K562 (cell line): ENCODE measurements around the gene BMF. TPM values are rescaled to one million over a fixed set of nuclear protein-coding genes. Genes with fewer than 3 reads are reported as not detected.

Experiments
- ATAC-seq: fragments of 200-7000 bp; cut with Tn5 transposase; 3 replicates; pipeline ENCODE4 v1.9.1; 2020; ENCODE audit warnings: moderate library complexity
- BruUV-seq: library from RNA; stranded (reverse); fragments of 400-500 nt; replicated peaks from 2 replicates; lab custom pipeline; 2021; lab: Mats Ljungman, UMichigan
- CTCF ChIA-PET: fragments of 300-600 bp; formaldehyde crosslinking; extraction: SDS; loops from one replicate; lab custom pipeline; 2021; ENCODE audit warnings: low intra/inter-chr PET ratio; lab: Yijun Ruan, JAX
- POLR2A ChIA-PET: fragments of 300-600, 350-650 bp; sonication (Branson Sonifier 250); formaldehyde crosslinking; extraction: SDS; loops from one replicate; lab custom pipeline; 2021; ENCODE audit warnings: antibody characterized with exemption, inconsistent platforms; lab: Yijun Ruan, JAX
- DNase-seq, 4 experiments: peaks; one replicate each; pipeline versions ENCODE4 v3.0.0 to v3.0.0-alpha.2; 2011 to 2018; ENCODE audit warnings: low spot score in 3 of 4, mixed read lengths in 3 of 4; ENCODE audit errors: extremely low read depth in 1 of 4
- FAIRE-seq: peaks from 2 replicates; lab custom pipeline; 2011; peaks lifted over from hg19 to GRCh38; lab: Jason Lieb, UNC
- H2AFZ ChIP-seq: 2 replicates; pipeline ENCODE4 v1.6.0; 2011; ENCODE audit warnings: low read depth, low read length, control low read depth, inconsistent platforms
- H3K27ac ChIP-seq: fragments of 200-600 bp; 3 replicates; pipeline ENCODE4 v1.8.0; 2011; ENCODE audit warnings: low read depth, mild to moderate bottlenecking, control low read depth, inconsistent platforms, low read length, moderate library complexity, mixed read lengths; ENCODE audit errors: extremely low read depth
- H3K27me3 ChIP-seq, 2 experiments: fragments of 300-600 bp in 1 of 2; 2 replicates in 1 of 2; 3 replicates in 1 of 2; pipeline versions ENCODE4 v1.6.0 to v1.8.0; 2011; ENCODE audit warnings: inconsistent platforms in 2 of 2, low read length in 2 of 2, mild to moderate bottlenecking in 1 of 2, mixed read lengths in 1 of 2, moderate library complexity in 1 of 2; ENCODE audit not compliant: control insufficient read depth in 2 of 2, insufficient read depth in 2 of 2
- H3K36me3 ChIP-seq: fragments of 300-600 bp; 3 replicates; pipeline ENCODE4 v1.8.0; 2011; ENCODE audit warnings: mild to moderate bottlenecking, low read length, inconsistent platforms; ENCODE audit not compliant: control insufficient read depth, insufficient read depth
- H3K4me1 ChIP-seq, 2 experiments: fragments of 200-600 bp in 1 of 2; replicated peaks in 1 of 2; 2 replicates in 1 of 2; 3 replicates in 1 of 2; pipeline versions ENCODE4 v1.5.1 to v1.8.0; 2011; ENCODE audit warnings: inconsistent platforms in 2 of 2, low read length in 2 of 2, mild to moderate bottlenecking in 1 of 2, mixed read lengths in 1 of 2, moderate library complexity in 1 of 2; ENCODE audit not compliant: control insufficient read depth in 2 of 2, insufficient read depth in 2 of 2
- H3K4me2 ChIP-seq: 2 replicates; pipeline ENCODE4 v1.6.1; 2011; ENCODE audit warnings: low read length, control low read depth, inconsistent platforms, mixed read lengths; ENCODE audit not compliant: insufficient read depth
- H3K4me3 ChIP-seq: fragments of 200-600 bp; sonication (generic), shearing (Covaris generic); 2 replicates; pipeline ENCODE4 v1.5.1; 2016; ENCODE audit warnings: control low read depth, inconsistent platforms
- H3K79me2 ChIP-seq: fragments of 200-600 bp; 3 replicates; pipeline ENCODE4 v1.8.0; 2011; ENCODE audit warnings: low read length, inconsistent platforms; ENCODE audit not compliant: control insufficient read depth, insufficient read depth
- H3K9ac ChIP-seq, 2 experiments: 2 replicates each; pipeline versions ENCODE4 v1.6.0 to v1.6.1; 2011; ENCODE audit warnings: low read depth in 2 of 2, low read length in 2 of 2, control low read depth in 1 of 2, inconsistent platforms in 1 of 2, mild to moderate bottlenecking in 1 of 2, mixed read lengths in 1 of 2; ENCODE audit not compliant: insufficient read depth in 1 of 2
- H3K9me1 ChIP-seq: one replicate; pipeline ENCODE4 v1.6.0; 2011; ENCODE audit warnings: inconsistent platforms, mild to moderate bottlenecking, low read length, moderate library complexity; ENCODE audit not compliant: control insufficient read depth, insufficient read depth
- H3K9me3 ChIP-seq: replicated peaks from 2 replicates; pipeline ENCODE4 v1.5.1; 2011; ENCODE audit warnings: low read depth, low read length, inconsistent platforms; ENCODE audit not compliant: control insufficient read depth, insufficient read depth
- H4K20me1 ChIP-seq: replicated peaks from 2 replicates; pipeline ENCODE4 v1.6.1; 2011; ENCODE audit warnings: low read length, inconsistent platforms, mixed read lengths; ENCODE audit not compliant: control insufficient read depth, insufficient read depth
- HDAC3 ChIP-seq: fragments of 450-650 bp; IDR thresholded peaks from 2 replicates; pipeline ENCODE4 v1.6.1; 2018; ENCODE audit warnings: borderline replicate concordance, mild to moderate bottlenecking, moderate library complexity; ENCODE audit not compliant: partially characterized antibody
- NFATC3 ChIP-seq: fragments of 450-650 bp; IDR thresholded peaks from 2 replicates; pipeline ENCODE4 v1.6.1; 2017; ENCODE audit warnings: mild to moderate bottlenecking
- U2AF2 ChIP-seq: fragments of 200-400 bp; formaldehyde crosslinking; optimal IDR thresholded peaks from 2 replicates; pipeline ENCODE3; 2017; ENCODE audit warnings: low read depth, mild to moderate bottlenecking, low read length
- ZNF212 ChIP-seq: fragments of 450-650 bp; formaldehyde crosslinking; IDR thresholded peaks from 2 replicates; pipeline ENCODE4 v1.4.0; 2020; ENCODE audit warnings: mild to moderate bottlenecking
- ZNF282 ChIP-seq: sonication (generic); formaldehyde crosslinking; IDR thresholded peaks from 2 replicates; pipeline ENCODE4 v1.8.1; 2023; ENCODE audit warnings: missing genetic modification reagents
- WGBS: fragments of 100-300 bp; shearing (Covaris generic); methylation state at CpG from one replicate; pipeline ENCODE4 v1.1.6; 2016; ENCODE audit warnings: low coverage, mixed read lengths; ENCODE audit not compliant: insufficient coverage; ENCODE audit errors: missing lambda C conversion rate; 5-methylcytosine and 5-hydroxymethylcytosine counted together
- in situ Hi-C: fragments of 300-500 bp; cut with MboI; formaldehyde crosslinking; loops from 4 replicates; pipeline ENCODE4 v1.15.0; 2018; ENCODE audit warnings: inconsistent platforms, mixed read lengths
- intact Hi-C: fragments of 100-400 bp; cut with micrococcal nuclease; formaldehyde crosslinking; loops from 2 replicates; pipeline ENCODE4 v1.14.2; 2022
- polyA plus RNA-seq, 8 experiments: library from polyadenylated mRNA; depleted of rRNA in 4 of 8; stranded (reverse) in 5 of 8; unstranded in 3 of 8; fragments of >200 nt; fragmentation: Nextera tagmentation in 2 of 8; fragmentation: Illumina TruSeq in 1 of 8; extraction: Ambion mirVana in 2 of 8; extraction: Trizol in 1 of 8; gene quantifications; 2 replicates each; pipeline versions ENCODE4 v1.2.1 to v1.2.3, GENCODE V29; 2011 to 2014; ENCODE audit warnings: inconsistent platforms in 1 of 8, missing spikeins in 1 of 8
- total RNA-seq, 7 experiments: library from RNA; depleted of rRNA in 6 of 7; stranded (reverse); fragments of >200 nt in 6 of 7; fragmentation: Illumina TruSeq in 2 of 7; extraction: Trizol in 2 of 7; gene quantifications; 2 replicates each; pipeline versions ENCODE4 v1.2.1 to v1.2.3, GENCODE V29; 2011 to 2021; ENCODE audit warnings: low replicate concordance in 1 of 7
- TF ChIP-seq, protein P1 (sequence below): sonication (generic); formaldehyde crosslinking; IDR thresholded peaks from 2 replicates; pipeline ENCODE4 v1.8.0; 2022; ENCODE audit warnings: mild to moderate bottlenecking, missing genetic modification reagents
- TF ChIP-seq, protein P2 (sequence below): sonication (generic); formaldehyde crosslinking; IDR thresholded peaks from 2 replicates; pipeline ENCODE4 v1.9.0; 2022; ENCODE audit warnings: mild to moderate bottlenecking, missing genetic modification reagents
- TF ChIP-seq, protein P3 (sequence below): fragments of 450-650 bp; IDR thresholded peaks from 2 replicates; pipeline ENCODE4 v1.6.1; 2017; ENCODE audit warnings: mild to moderate bottlenecking, moderate library complexity

Gene BMF
- total and polyA plus RNA-seq, 9 of the 15 experiments (the other 6 are each of a cell fraction or from before 2014, with no cell fraction given) = 0.25 to 0.91 (median 0.59) TPM; not detected in 2

DNA sequence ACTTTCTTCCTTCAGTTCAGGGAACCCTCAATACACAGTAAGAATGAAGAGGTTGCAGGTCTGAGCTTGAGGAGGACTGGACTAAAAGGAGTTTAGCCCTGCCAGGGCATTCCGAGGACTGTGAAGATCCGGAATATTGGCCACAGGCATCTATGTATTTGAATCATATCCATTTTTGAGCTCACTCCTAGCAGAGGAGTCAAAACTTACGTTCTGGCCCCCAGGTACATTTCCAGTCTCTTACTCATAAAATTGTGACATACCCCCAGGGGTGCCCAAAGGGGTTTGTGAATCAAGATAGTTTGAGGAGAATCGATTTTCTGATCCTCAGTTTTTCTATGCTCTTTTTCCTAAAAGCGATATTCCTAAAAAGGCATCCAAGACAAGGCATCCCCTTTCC, 42.1 kb downstream of the BMF start (continued):
- TF ChIP-seq, protein P1, sequence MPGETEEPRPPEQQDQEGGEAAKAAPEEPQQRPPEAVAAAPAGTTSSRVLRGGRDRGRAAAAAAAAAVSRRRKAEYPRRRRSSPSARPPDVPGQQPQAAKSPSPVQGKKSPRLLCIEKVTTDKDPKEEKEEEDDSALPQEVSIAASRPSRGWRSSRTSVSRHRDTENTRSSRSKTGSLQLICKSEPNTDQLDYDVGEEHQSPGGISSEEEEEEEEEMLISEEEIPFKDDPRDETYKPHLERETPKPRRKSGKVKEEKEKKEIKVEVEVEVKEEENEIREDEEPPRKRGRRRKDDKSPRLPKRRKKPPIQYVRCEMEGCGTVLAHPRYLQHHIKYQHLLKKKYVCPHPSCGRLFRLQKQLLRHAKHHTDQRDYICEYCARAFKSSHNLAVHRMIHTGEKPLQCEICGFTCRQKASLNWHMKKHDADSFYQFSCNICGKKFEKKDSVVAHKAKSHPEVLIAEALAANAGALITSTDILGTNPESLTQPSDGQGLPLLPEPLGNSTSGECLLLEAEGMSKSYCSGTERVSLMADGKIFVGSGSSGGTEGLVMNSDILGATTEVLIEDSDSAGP (CRISPR knock-in tag) = no peak
- no peak for TF ChIP-seq ZNF282 (CRISPR knock-in tag)
- TF ChIP-seq, all 486 proteins: peak for 0

DNA sequence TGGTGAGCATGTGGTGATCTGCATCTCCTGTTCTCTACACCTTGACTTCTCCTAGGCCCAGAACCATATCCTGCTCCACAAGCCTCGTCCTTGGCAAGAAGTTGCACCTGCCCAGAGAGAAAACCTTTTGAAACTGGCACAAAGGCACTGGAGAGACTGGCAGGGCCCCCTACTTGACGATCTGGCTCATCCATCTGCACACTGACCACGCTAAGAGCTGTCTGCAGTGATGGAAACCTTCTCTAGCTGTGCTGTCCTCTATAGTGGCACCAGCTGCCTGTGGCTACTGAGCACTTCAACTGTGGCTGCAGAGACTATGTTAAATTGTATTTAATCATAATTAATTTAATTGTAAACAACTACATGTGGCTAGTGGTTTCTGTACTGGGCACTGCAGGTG, 43.5 kb downstream of the BMF start:
- in situ Hi-C loops = no loop called here
- no peak for ATAC-seq
- WGBS = 38% methylated on average over 3 of the region's 3 CpGs
- CTCF ChIA-PET = no interaction called here
- H3K27ac ChIP-seq = no peak overlapping the region
- TF ChIP-seq, protein P2, sequence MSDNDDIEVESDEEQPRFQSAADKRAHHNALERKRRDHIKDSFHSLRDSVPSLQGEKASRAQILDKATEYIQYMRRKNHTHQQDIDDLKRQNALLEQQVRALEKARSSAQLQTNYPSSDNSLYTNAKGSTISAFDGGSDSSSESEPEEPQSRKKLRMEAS (CRISPR knock-in tag) = no peak
- TF ChIP-seq ZNF212 (CRISPR knock-in tag) = no peak
- no peak for TF ChIP-seq U2AF2
- TF ChIP-seq NFATC3 = no peak
- TF ChIP-seq HDAC3 = no peak
- TF ChIP-seq, protein P3, sequence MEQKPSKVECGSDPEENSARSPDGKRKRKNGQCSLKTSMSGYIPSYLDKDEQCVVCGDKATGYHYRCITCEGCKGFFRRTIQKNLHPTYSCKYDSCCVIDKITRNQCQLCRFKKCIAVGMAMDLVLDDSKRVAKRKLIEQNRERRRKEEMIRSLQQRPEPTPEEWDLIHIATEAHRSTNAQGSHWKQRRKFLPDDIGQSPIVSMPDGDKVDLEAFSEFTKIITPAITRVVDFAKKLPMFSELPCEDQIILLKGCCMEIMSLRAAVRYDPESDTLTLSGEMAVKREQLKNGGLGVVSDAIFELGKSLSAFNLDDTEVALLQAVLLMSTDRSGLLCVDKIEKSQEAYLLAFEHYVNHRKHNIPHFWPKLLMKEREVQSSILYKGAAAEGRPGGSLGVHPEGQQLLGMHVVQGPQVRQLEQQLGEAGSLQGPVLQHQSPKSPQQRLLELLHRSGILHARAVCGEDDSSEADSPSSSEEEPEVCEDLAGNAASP = no peak
- TF ChIP-seq, all 486 proteins: peak for 0
- no peaks in the 10 kb centered on the region for H3K27me3 ChIP-seq
- no peaks in the 10 kb centered on the region for H4K20me1 ChIP-seq
- POLR2A ChIA-PET = no interaction called here
- FAIRE-seq (no peak), DNase-seq (no peak)
- BruUV-seq = no TSS peak
- no peaks in the 10 kb centered on the region for H3K79me2 ChIP-seq
- H3K9ac ChIP-seq = peak overlapping the region in 1 of 2 experiments; percentile 31; a peak in 1 of 4 replicates
- intact Hi-C loops = no loop called here
- H3K4me2 ChIP-seq = no peak overlapping the region
- no peaks in the 10 kb centered on the region for H3K9me3 ChIP-seq
- H2AFZ ChIP-seq = no peak overlapping the region
- peaks cover 0 to 10% of the 10 kb centered on the region in 2 experiments; a peak in 2 of 5 replicates for H3K4me1 ChIP-seq
- H3K9me1 ChIP-seq = no peaks in the 10 kb centered on the region
- H3K4me3 ChIP-seq = no peak overlapping the region
- H3K36me3 ChIP-seq = no peaks in the 10 kb centered on the region
